ENCODE measurements around the gene IL12A.
A peak's percentile ranks its signal among the peaks of the same experiment; 100 is the strongest.

The IL12A gene

DNA sequence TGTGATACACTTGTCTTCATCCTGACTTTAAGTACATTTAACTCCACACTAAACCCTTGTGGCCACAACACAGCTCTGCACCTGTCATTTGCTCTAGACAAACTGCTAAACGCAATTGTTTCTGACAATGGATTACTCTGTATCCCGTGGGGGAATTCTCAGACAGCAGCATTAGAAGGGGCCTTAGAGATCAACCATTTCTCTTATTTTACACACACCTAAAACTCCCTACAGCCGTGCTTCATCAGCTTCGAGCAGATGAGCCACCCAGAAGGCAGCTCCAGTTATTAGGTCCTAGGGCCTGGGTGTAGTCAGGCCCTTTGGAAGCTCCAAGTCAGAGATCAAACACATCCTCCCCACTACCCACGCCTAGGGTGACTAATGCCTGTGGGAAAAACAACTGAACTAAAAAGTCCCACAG is 1.3 kb upstream of the IL12A start:
- DNase-seq (ENCODE audit: extremely low spot score, insufficient read length, low read depth) (no peak), FAIRE-seq (peak; percentile 70)

DNA sequence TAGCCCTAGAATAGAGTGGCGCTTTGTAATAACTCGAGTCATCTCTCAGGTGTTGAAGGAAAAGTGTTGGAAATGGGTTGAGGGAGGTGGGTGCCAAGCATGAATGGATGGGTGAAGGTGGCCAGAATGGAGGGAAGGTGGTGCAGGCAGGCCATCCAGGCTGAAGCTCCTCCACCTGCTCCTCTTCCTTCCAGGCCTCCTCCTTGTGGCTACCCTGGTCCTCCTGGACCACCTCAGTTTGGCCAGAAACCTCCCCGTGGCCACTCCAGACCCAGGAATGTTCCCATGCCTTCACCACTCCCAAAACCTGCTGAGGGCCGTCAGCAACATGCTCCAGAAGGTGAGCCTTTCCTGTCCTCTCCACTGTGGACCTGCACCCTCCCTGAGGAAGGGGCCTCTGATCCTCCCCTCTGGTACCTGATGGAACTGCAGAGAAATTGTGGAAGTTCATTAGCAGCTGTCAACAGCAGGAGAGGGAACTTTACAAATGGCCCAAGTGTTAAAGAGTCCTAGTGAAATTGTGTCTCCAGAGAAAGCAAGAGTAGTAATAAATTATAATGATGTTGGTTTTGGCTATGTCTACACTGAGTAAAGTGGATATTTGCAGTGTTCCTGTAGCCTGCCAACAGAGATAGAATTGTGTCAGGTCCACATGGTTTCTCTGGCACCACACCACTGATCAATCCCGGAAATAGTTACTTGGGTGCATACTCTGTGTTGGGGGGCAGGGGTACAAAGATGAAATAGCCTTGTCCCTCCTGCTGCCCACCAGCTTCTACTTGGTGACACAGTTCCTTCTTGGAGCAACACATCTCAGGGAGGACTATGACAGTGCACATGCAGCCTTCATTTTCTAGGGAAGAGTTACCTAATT is 1.6 kb downstream of the IL12A start:
- FAIRE-seq (no peak), DNase-seq (ENCODE audit: extremely low spot score, insufficient read length, low read depth) (no peak)

DNA sequence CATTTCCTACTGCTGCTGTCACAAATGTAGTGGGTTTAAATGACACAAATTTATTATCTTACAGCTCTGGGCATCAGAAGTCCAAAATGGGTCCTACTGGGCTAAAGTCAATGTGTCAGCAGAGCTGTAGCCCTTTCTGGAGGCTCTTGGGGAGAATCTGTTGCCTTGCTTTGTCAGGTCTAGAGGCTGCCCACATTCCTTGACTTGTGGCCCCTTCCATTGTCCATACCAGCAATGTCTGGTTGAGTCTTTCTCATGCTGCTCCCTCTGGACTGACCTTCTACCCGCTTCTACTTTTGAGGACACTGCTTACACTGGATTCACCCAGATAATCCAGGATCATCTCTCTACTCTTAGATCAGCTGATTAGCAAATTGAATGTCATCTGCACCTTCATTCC is 3.0 kb downstream of the IL12A start:
- FAIRE-seq (no peak), DNase-seq (ENCODE audit: extremely low spot score, insufficient read length, low read depth) (no peak)

GRCh38 chr3:159992589-159992988 is 4.0 kb downstream of the IL12A start:
- FAIRE-seq, result no peak
- no peak for DNase-seq (ENCODE audit: extremely low spot score, insufficient read length, low read depth)

- DNase-seq (ENCODE audit: extremely low spot score, insufficient read length, low read depth), result no peak
- no peak for FAIRE-seq
Measured at GRCh38 chr3:159994182-159994581, 5.5 kb downstream of the IL12A start.

DNA sequence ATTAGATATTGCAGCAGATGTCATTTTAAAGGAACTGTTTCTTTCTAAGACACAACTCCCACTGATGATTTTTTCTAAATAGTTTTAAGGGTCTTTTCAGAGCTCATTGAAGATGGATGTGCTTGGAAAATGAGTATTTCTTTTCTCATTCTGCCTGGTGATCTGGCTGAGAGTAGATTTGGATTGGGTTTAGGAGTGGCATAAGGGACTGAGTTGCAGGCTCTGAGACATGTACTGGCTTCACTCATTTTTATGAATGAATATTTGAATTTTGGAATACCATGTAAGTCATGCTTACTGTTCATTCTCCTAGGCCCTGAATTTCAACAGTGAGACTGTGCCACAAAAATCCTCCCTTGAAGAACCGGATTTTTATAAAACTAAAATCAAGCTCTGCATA is 6.5 kb downstream of the IL12A start:
- no peak for DNase-seq (ENCODE audit: extremely low spot score, insufficient read length, low read depth)

GRCh38 chr3:159996018-159996417 is 7.4 kb downstream of the IL12A start:
- no peak for DNase-seq (ENCODE audit: extremely low spot score, insufficient read length, low read depth)

More for the DNA sequence above, 6.5 kb downstream of the IL12A start:
- FAIRE-seq, result no peak

GRCh38 chr3:159996959-159997358 is 8.3 kb downstream of the IL12A start:
- FAIRE-seq (no peak), DNase-seq (ENCODE audit: extremely low spot score, insufficient read length, low read depth) (no peak)

More at GRCh38 chr3:159996018-159996417, 7.4 kb downstream of the IL12A start:
- FAIRE-seq, result no peak

GRCh38 chr3:160001148-160001760 is 12.6 kb downstream of the IL12A start:
- DNase-seq (ENCODE audit: extremely low spot score, insufficient read length, low read depth), result no peak
- FAIRE-seq, result no peak

- FAIRE-seq (no peak), DNase-seq (ENCODE audit: extremely low spot score, insufficient read length, low read depth) (no peak)
Measured at GRCh38 chr3:160001850-160002623, 13.4 kb downstream of the IL12A start.

DNA sequence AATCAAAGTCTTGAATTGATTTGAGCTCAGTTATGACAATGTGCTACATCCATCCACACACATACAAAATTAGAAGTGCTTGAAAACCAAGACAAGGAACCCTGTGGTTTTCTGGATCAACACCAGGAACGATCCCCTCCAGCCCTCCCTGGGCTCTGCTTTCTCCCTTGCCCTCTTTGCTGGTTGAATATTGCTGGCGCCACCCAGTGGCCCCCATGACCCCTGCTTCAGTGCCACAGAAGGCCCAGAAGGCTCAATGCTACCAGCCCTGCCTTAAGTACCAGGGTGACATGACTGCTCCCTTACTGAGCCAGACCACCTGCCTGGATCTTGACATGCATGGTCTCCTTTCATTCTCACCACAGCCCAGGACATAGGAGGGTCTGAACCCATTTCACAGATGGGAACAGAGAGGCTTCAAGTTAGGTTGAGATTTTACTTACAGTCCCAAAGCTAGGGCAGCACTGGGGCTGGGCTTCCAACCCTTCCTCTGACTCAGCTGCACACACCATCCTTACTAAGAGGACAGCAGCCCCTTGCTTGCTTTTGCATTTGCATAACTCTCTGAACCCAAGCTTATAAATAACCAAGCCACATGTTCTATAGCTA is 15.0 kb downstream of the IL12A start:
- DNase-seq (ENCODE audit: extremely low spot score, insufficient read length, low read depth) (no peak), FAIRE-seq (peak; percentile 70)

DNA sequence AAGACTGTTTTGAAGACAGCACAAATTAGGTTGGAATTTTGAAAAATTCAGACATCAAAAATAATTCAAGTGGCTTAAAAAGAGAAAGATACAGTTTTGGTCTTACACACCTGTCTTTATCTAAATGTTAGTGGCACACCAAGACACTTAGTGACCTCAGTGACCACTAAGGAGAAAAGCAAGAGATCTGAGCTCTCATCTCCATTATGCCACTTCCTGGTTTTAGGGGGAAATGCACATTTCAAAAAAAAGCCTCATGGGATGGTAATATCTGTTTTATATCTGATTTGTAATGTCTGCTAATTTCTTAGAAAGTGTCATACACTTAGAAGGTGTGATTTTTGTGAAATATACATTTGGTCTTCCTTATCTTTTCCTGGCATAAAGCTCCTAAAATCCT is 16.4 kb downstream of the IL12A start:
- FAIRE-seq, result no peak

DNA sequence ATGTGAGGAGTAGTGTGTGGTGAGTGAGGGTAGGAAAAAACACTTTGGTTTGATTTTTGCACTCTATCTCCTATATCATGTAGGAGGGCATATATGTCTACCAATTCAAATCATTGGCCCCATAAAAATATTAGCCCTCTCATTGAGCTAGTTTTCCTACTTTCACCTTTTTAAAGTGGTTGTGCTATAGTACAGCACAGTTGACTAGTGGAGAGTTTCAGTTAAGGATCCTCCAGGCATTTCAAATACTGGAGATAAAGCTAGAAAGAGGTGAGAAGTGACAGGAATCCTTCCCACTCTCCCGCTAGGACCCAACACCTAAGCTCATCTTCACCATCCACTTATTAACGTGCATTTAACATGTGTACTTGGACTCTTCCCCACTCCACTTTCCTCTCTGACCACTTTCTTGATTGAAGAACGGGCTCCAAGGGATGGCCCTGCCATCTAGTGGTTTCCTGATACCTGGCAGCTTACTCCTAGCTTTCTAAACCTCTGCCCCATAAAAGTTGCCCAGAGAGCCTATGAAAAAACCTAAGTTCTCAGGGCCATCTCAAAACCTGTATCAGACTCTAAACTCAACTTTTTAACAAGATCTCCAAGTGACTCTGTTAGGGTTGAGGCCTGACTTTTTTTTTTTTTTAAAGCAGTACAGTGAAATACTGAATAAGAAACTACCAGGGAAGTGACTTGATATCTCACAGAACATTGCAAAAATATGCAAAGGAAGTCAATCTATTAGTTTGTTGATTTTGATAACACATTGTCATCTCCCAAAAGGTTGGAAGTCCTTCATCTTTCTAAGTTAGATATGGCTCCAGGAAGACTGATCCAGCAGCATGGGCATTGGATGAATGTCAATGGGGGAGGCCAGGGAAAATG is 17.9 kb downstream of the IL12A start:
- DNase-seq (ENCODE audit: extremely low spot score, insufficient read length, low read depth) (no peak), FAIRE-seq (peak; percentile 75)

More for the DNA sequence above, 16.4 kb downstream of the IL12A start:
- no peak for DNase-seq (ENCODE audit: extremely low spot score, insufficient read length, low read depth)

DNA sequence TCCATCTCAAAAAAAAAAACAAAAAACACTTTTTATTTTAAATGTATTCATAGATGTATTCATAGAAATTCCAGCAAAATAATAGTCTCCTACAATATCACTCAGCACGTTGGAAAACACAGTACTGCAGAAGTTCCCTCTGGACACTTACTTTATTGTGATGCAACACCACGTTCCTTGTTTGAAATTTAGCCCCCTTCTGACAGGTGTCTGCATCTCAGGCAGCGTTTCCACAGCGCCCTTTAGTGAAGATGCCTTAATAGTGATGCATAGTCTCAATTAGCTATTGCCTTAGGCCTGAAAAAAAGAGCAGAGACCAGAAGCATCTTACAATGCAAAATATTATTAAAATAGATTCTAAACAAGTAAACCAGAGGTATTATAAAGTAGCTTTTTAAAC is 20.3 kb downstream of the IL12A start:
- FAIRE-seq, result no peak
- DNase-seq (ENCODE audit: extremely low spot score, insufficient read length, low read depth), result no peak

GRCh38 chr3:160009525-160009924 is 20.9 kb downstream of the IL12A start:
- FAIRE-seq (peak; percentile 66), DNase-seq (ENCODE audit: extremely low spot score, insufficient read length, low read depth) (no peak)

GRCh38 chr3:160010578-160010977 is 21.9 kb downstream of the IL12A start:
- FAIRE-seq (peak; percentile 92), DNase-seq (ENCODE audit: extremely low spot score, insufficient read length, low read depth) (peak; percentile 39)

GRCh38 chr3:160012108-160012507 is 23.5 kb downstream of the IL12A start:
- FAIRE-seq, result peak; percentile 98
- peak; percentile 44 for DNase-seq (ENCODE audit: extremely low spot score, insufficient read length, low read depth)

- DNase-seq (ENCODE audit: extremely low spot score, insufficient read length, low read depth) (no peak), FAIRE-seq (peak; percentile 24)
Measured at GRCh38 chr3:160016972-160017371, 28.3 kb downstream of the IL12A start.

GRCh38 chr3:160018959-160019358 is 30.3 kb downstream of the IL12A start:
- FAIRE-seq (no peak), DNase-seq (ENCODE audit: extremely low spot score, insufficient read length, low read depth) (no peak)
